HG02759 (cell line): ENCODE data around the gene CTNNA3.

ENCODE experiments used
- ATAC-seq: cut with Tn5 transposase; IDR thresholded peaks from one replicate; pipeline ENCODE4 v1.9.1; 2021; ENCODE audit warnings: mild to moderate bottlenecking, moderate library complexity; ENCODE audit not compliant: unreplicated experiment

Gene CTNNA3

GRCh38 chr10:67385566-67385965, 310.4 kb downstream of the CTNNA3 start:
- ATAC-seq = no peak

GRCh38 chr10:67385089-67385488, 310.9 kb downstream of the CTNNA3 start:
- peak; percentile 50 for ATAC-seq

GRCh38 chr10:67331121-67331910, 364.7 kb downstream of the CTNNA3 start:
- ATAC-seq = no peak

GRCh38 chr10:67327626-67328535, 368.1 kb downstream of the CTNNA3 start:
- ATAC-seq = no peak

GRCh38 chr10:67319976-67320375, 376.0 kb downstream of the CTNNA3 start:
- ATAC-seq = no peak

GRCh38 chr10:67308912-67309311, 387.1 kb downstream of the CTNNA3 start:
- no peak for ATAC-seq

- no peak for ATAC-seq
Measured at GRCh38 chr10:67306588-67307205, 389.3 kb downstream of the CTNNA3 start.

GRCh38 chr10:67302701-67303100, 393.3 kb downstream of the CTNNA3 start:
- ATAC-seq = no peak

- ATAC-seq = no peak
Measured at GRCh38 chr10:67299761-67300160, 396.2 kb downstream of the CTNNA3 start.

GRCh38 chr10:67297637-67298181, 398.3 kb downstream of the CTNNA3 start:
- no peak for ATAC-seq

GRCh38 chr10:67296926-67297325, 399.1 kb downstream of the CTNNA3 start:
- no peak for ATAC-seq

GRCh38 chr10:67288688-67289410, 407.1 kb downstream of the CTNNA3 start:
- no peak for ATAC-seq

GRCh38 chr10:67284589-67284988, 411.4 kb downstream of the CTNNA3 start:
- no peak for ATAC-seq

- ATAC-seq = no peak
Measured at GRCh38 chr10:67282871-67283270, 413.1 kb downstream of the CTNNA3 start.

GRCh38 chr10:67280405-67280804, 415.6 kb downstream of the CTNNA3 start:
- no peak for ATAC-seq

- ATAC-seq = no peak
Measured at GRCh38 chr10:67277402-67277801, 418.6 kb downstream of the CTNNA3 start.

GRCh38 chr10:67269828-67270227, 426.2 kb downstream of the CTNNA3 start:
- no peak for ATAC-seq

GRCh38 chr10:67268146-67268545, 427.8 kb downstream of the CTNNA3 start:
- ATAC-seq = no peak

- no peak for ATAC-seq
Measured at GRCh38 chr10:67262675-67263074, 433.3 kb downstream of the CTNNA3 start.

- ATAC-seq = no peak
Measured at GRCh38 chr10:67261300-67261797, 434.6 kb downstream of the CTNNA3 start.
